K562 (cell line): Measurements from ENCODE around the gene FLCN.

Experiments used
- JUN ChIP-seq, 2 experiments: sonication (generic) in 1 of 2; formaldehyde crosslinking in 1 of 2; IDR thresholded peaks; 2 replicates each; pipeline versions ENCODE4 v1.6.1 to v1.8.0; 2012 to 2022; ENCODE audit warnings: borderline replicate concordance in 2 of 2, mild to moderate bottlenecking in 2 of 2, improper control_type of control experiment in 1 of 2, low read depth in 1 of 2, low read length in 1 of 2, missing genetic modification reagents in 1 of 2
- LEF1 ChIP-seq: fragments of 450-650 bp; IDR thresholded peaks from 2 replicates; pipeline ENCODE4 v1.6.1; 2016; ENCODE audit warnings: mild to moderate bottlenecking
- MXI1 ChIP-seq: IDR thresholded peaks from 2 replicates; pipeline ENCODE4 v1.6.1; 2011; ENCODE audit warnings: low read depth, mild to moderate bottlenecking, improper control_type of control experiment, low read length
- RHOXF2B ChIP-seq: fragments of 250-450 bp; sonication (Bioruptor Pico); conservative IDR thresholded peaks from 2 replicates; pipeline ENCODE4 v1.5.1; 2021
- SAP30 ChIP-seq: fragments of 200-600 bp; sonication (generic); IDR thresholded peaks from 2 replicates; pipeline ENCODE4 v1.6.1; 2012; ENCODE audit warnings: borderline replicate concordance, low read depth, mild to moderate bottlenecking, moderate library complexity, low read length, control low read depth, inconsistent platforms; ENCODE audit not compliant: insufficient read depth, poor library complexity, severe bottlenecking
- ZBTB1 ChIP-seq: sonication (generic); formaldehyde crosslinking; IDR thresholded peaks from 2 replicates; pipeline ENCODE4 v1.8.1; 2023; ENCODE audit warnings: missing genetic modification reagents, low read depth, mild to moderate bottlenecking, borderline replicate concordance

DNA sequence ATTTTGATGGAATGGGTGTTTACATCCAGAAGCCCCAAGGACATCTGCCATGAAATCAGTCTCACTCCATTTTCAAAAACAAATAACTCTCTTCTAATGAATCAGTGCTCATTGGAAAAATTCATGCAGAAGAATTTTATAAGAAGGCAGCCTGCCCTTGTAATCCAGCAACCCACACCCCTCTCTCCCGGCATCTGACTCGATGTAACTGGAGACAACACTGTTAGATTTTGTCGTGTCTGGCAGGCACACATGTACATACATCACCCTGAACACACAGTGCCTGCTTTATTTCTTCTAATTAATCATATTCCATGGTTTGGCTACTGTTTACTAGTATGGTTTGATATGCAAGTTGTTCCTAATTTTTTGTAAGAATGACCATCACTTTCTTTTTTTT is 19.0 kb downstream of the FLCN start:
- TF ChIP-seq JUN (IDR thresholded peaks at IDR 0.05; ENCODE audit: borderline replicate concordance, low read depth, low read length) (no peak), JUN (CRISPR knock-in tag; IDR thresholded peaks at IDR 0.05; ENCODE audit: borderline replicate concordance) (no peak), LEF1 (no peak), ZBTB1 (CRISPR knock-in tag) (no peak), MXI1 (no peak), SAP30 (no peak), RHOXF2B (no peak)
